ENCODE results near the gene STK11.

- TF ChIP-seq CTCF (IDR thresholded peaks at IDR 0.05) = peak; percentile 97 to 100 (median 99)
- TF ChIP-seq POLR2A (IDR thresholded peaks at IDR 0.05) = no peak
Observed at GRCh38 chr19:1266916-1267476, 61.4 kb downstream of the STK11 start.
